A673 (cell line): ENCODE results near the gene LRP1. TPM values are rescaled to one million over a fixed set of nuclear protein-coding genes. Genes with fewer than 3 reads are reported as not detected.

ENCODE experiments used
- BruUV-seq: library from RNA; stranded (reverse); fragments of 400-500 nt; replicated peaks from 2 replicates; lab custom pipeline; 2021; lab: Mats Ljungman, UMichigan
- CTCF ChIA-PET: fragments of 300-600 bp; sonication (Branson Sonifier 250); formaldehyde crosslinking; loops from one replicate; lab custom pipeline; 2022; ENCODE audit warnings: antibody characterized with exemption; lab: Charles Lee
- POLR2A ChIA-PET: fragments of 300-600 bp; sonication (Branson Sonifier 250); formaldehyde crosslinking; loops from one replicate; lab custom pipeline; 2022; ENCODE audit warnings: antibody characterized with exemption; ENCODE audit not compliant: low non-redundant PET; lab: Charles Lee
- DNase-seq: peaks from one replicate; pipeline ENCODE4 v3.0.0-alpha.2; 2015; ENCODE audit warnings: low spot score
- H3K27ac ChIP-seq: fragments of 200-600 bp; sonication (generic); 2 replicates; pipeline ENCODE4 v1.5.1; 2016; ENCODE audit warnings: mixed run types, low read depth, mild to moderate bottlenecking, mixed read lengths, antibody characterized with exemption, low read length; ENCODE audit not compliant: poor library complexity, severe bottlenecking
- H3K27me3 ChIP-seq: fragments of 200-600 bp; sonication (generic); replicated peaks from 2 replicates; pipeline ENCODE4 v1.6.1; 2017; ENCODE audit warnings: mixed run types, low read depth, mild to moderate bottlenecking, mixed read lengths, antibody characterized with exemption, low read length; ENCODE audit not compliant: insufficient read depth, poor library complexity
- H3K36me3 ChIP-seq: fragments of 200-600 bp; sonication (generic); 2 replicates; pipeline ENCODE4 v1.6.1; 2016; ENCODE audit warnings: mixed run types, mild to moderate bottlenecking, mixed read lengths, antibody characterized with exemption, low read length; ENCODE audit not compliant: insufficient read depth, poor library complexity, severe bottlenecking
- H3K4me1 ChIP-seq: fragments of 200-600 bp; sonication (generic); 2 replicates; pipeline ENCODE4 v1.6.1; 2017; ENCODE audit warnings: mixed run types, mild to moderate bottlenecking, mixed read lengths, antibody characterized with exemption, low read length; ENCODE audit not compliant: insufficient read depth, poor library complexity, severe bottlenecking
- H3K4me3 ChIP-seq: fragments of 200-600 bp; sonication (generic); 2 replicates; pipeline ENCODE4 v1.5.1; 2016; ENCODE audit warnings: low read depth, mixed run types, mild to moderate bottlenecking, mixed read lengths, low read length; ENCODE audit not compliant: poor library complexity, severe bottlenecking
- H3K9me3 ChIP-seq: fragments of 200-600 bp; sonication (generic); 2 replicates; pipeline ENCODE4 v1.6.1; 2016; ENCODE audit warnings: mixed run types, low read depth, mild to moderate bottlenecking, mixed read lengths, antibody characterized with exemption, low read length; ENCODE audit not compliant: poor library complexity, severe bottlenecking
- CTCF ChIP-seq: fragments of 300-800, 200-600 bp; sonication (generic); conservative IDR thresholded peaks from 2 replicates; pipeline ENCODE4 v1.5.1; 2017; ENCODE audit warnings: low read depth, mild to moderate bottlenecking, antibody characterized with exemption, low read length, moderate library complexity, mixed read lengths
- EZH2 ChIP-seq: fragments of 200-600 bp; sonication (generic); IDR thresholded peaks from 2 replicates; pipeline ENCODE4 v1.6.1; 2017; ENCODE audit warnings: borderline replicate concordance, low read depth, mild to moderate bottlenecking, mixed read lengths, antibody characterized with exemption, low read length; ENCODE audit not compliant: poor library complexity, severe bottlenecking
- intact Hi-C: fragments of 100-400 bp; cut with micrococcal nuclease; formaldehyde crosslinking; loops from one replicate; pipeline ENCODE4 v1.10.0; 2022; ENCODE audit not compliant: unreplicated experiment
- total RNA-seq: library from RNA; stranded (reverse); gene quantifications from 2 replicates; pipeline ENCODE4 v1.2.3, GENCODE V29; 2021

Gene LRP1
- total RNA-seq, 1 experiment from 2014 or later, result 31.0 TPM

- no TSS peak for BruUV-seq
- ChIA-PET CTCF (no interaction called here), POLR2A (no interaction called here)
- DNase-seq, result no peak
- peaks cover 3% of the 10 kb centered on the region for H3K36me3 ChIP-seq
- H3K27ac ChIP-seq, result no peak overlapping the region
- H3K27me3 ChIP-seq, result no peaks in the 10 kb centered on the region
- H3K4me1 ChIP-seq, result no peaks in the 10 kb centered on the region
- no peaks in the 10 kb centered on the region for H3K9me3 ChIP-seq
- intact Hi-C loops, result no loop called here
- no peak overlapping the region for H3K4me3 ChIP-seq
- TF ChIP-seq EZH2 (no peak), CTCF (no peak)
Measured at GRCh38 chr12:57166971-57167371, 38.7 kb downstream of the LRP1 start.

- DNase-seq, result no peak
- no peaks in the 10 kb centered on the region for H3K9me3 ChIP-seq
- no TSS peak for BruUV-seq
- no peaks in the 10 kb centered on the region for H3K4me1 ChIP-seq
- ChIA-PET CTCF (interaction anchor here (1.2 kb wide), 1 partner anchor 40 kb away, joined by 3 read pairs; the partner anchor contains the start of gene LRP1), POLR2A (interaction anchor here (0.6 kb wide), 1 partner anchor 14 kb away, joined by 6 read pairs; no protein-coding TSS in a partner anchor)
- TF ChIP-seq CTCF, result no peak
- no peak overlapping the region for H3K4me3 ChIP-seq
- H3K36me3 ChIP-seq, result peaks cover 3% of the 10 kb centered on the region
- H3K27ac ChIP-seq, result no peak overlapping the region
- H3K27me3 ChIP-seq, result no peaks in the 10 kb centered on the region
- intact Hi-C loops, result no loop called here
Measured at GRCh38 chr12:57168058-57168457, 39.8 kb downstream of the LRP1 start.

GRCh38 chr12:57169046-57169795 lies 40.9 kb downstream of the LRP1 start:
- H3K27ac ChIP-seq, result no peak overlapping the region
- POLR2A ChIA-PET, result no interaction called here
- intact Hi-C loops, result no loop called here
- H3K9me3 ChIP-seq, result no peaks in the 10 kb centered on the region
- no TSS peak for BruUV-seq
- peaks cover 3% of the 10 kb centered on the region for H3K36me3 ChIP-seq
- CTCF ChIA-PET, result interaction anchor here (1.2 kb wide), 1 partner anchor 41 kb away, joined by 3 read pairs; the partner anchor contains the start of gene LRP1
- no peak for DNase-seq
- no peaks in the 10 kb centered on the region for H3K27me3 ChIP-seq
- no peaks in the 10 kb centered on the region for H3K4me1 ChIP-seq
- no peak overlapping the region for H3K4me3 ChIP-seq
- TF ChIP-seq EZH2, result no peak
- no peak for TF ChIP-seq CTCF
